Activated gamma-delta T cell treated with Interleukin-2 at 50 U/mL for 16 hours (primary cell): Measurements from ENCODE around the gene STPG2.
"Not testable (repeated sequence)": the region's sequence is repeated elsewhere in the genome, so short reads cannot be mapped to it uniquely, and the experiment has no call there.

Experiments
- DNase-seq: peaks from one replicate; pipeline ENCODE4 v3.0.0-alpha.2; 2020

The STPG2 gene

DNA sequence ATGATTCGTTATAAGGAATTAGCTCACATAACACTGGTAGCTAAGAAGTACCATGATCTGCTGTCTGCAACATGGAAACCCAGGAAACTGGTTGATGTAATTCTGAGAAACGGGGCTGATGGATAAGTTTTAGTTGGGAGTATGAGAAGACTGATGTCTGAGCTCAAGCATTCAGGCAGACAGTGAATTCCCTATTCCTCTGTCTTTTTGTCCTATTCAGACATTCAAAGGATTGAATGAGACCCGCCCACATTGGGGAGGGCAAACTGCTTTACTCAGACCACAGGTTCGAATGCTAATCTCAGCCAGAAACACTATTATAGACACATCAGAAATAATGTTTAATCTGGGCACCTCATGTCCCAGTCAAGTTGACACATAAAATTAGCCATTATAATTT is 515.5 kb downstream of the STPG2 start:
- DNase-seq: no peak

DNA sequence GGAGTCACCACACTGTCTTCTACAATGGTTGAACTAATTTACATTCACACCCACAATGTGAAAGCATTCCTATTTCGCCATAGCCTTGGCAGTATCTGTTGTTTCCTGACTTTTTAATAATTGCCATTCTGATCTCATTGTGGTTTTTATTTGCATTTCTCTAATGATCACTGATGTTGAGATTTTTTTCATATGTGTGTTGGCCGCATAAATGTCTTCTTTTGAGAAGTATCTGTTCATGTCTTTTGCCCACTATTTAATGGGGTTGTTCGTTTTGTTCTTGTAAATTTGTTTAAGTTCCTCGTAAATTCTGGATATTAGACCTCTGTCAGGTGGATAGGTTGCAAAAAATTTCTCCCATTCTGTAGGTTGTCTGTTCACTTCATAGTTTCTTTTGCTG is 519.1 kb downstream of the STPG2 start:
- no peak for DNase-seq

DNA sequence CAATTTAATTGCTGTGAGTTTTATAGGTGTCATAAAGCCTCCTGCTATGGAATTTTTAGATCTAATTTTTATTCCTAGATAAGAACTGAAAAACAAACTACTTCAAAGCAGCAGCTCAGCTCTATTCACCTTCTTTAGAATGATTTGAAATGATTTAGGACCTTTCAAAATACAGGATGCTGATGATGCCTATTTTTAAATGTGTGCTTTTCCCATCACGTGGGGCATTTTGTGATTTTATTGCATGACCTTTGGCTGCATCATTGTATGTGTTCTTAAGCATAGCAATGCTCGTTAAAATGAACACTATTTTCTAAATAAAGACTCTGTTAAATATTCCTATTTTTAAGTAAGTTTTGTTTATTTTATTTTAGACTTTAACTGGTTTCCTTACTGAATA is 537.3 kb downstream of the STPG2 start:
- DNase-seq: no peak

DNA sequence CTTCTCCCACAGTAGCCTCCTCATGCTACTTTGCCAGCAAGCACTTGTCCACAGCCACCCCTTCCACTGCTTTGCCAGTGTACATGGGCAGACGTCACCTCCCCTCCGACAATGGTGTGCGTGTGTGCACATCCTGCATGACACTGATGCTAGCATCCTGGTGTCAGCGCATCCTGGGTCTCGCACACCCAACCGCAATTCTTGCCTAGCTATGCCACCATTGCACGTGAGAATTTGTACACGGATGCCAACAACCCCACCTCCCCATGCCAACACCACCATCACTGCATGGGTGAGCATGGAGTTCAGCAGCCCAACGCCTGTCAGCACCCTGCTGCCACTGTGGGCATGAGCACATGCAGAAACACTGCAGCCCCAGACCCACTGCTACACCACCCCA is 550.0 kb downstream of the STPG2 start:
- no peak for DNase-seq

DNA sequence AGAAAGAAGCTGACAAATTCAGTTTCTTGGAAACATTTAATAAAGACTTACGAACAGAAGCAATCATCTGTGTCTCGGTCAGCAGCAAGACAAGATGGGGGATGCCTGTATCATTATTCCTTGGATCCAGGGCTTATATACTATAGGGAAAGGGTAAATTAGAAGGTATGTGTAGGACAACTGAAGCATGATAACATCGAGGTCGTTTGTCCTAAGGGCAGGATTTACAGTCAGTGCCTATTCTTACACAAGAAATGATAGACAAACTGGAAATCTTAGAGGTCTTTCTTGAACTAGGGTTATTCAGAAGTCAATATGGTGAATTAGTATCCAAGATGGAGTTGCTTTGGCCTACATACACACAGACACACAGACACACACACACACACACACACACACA is 553.0 kb downstream of the STPG2 start:
- DNase-seq: no peak

DNA sequence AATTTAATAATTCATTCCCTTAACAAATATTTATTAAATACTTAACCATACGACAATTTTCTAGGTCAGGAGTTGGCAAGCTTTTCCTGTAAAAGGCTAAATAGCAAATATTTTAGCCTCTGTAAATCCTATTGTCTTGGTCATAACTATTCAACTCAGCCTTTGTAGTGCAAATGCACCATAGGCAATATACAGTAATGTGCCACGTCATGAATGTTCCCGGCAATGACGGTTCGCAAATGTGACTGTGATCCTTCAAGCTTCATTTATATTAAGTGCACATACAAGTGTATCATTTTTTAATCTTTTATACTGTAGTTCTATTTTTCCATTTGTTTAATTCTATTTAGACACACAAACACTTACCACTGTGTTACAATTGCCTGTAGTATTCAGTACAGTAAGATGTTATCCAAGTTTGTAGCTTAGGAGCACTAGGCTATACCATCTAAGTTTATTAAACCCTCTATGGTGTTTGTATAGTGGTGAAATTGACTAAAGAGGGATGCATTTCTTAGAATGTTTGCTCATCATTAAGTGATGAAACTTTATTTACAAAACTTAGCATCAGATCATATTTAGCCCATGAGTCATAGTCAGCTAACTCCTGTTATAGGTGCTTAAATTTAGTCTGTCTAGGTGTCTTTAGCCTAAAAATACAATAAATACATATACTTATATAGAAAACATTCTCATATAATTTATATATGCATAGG is 553.6 kb downstream of the STPG2 start:
- DNase-seq: no peak

DNA sequence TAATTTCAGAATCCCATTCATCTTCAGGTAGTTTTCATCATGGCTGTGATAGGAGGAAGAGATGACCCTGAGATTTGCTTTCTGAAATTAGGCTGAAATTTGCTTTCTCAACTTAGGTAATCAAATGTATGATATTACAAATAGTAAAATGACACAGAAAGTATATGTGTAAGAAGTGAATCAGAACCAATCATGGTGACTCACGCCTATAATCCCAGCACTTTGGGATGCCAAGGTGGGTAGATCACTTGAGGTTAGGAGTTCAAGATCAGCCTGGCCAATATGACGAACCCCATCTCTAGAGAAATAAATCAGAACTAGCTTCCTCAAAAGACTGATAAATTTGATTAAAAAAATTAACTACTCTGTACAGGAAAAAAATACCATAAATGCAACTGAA is 555.4 kb downstream of the STPG2 start:
- no peak for DNase-seq

DNA sequence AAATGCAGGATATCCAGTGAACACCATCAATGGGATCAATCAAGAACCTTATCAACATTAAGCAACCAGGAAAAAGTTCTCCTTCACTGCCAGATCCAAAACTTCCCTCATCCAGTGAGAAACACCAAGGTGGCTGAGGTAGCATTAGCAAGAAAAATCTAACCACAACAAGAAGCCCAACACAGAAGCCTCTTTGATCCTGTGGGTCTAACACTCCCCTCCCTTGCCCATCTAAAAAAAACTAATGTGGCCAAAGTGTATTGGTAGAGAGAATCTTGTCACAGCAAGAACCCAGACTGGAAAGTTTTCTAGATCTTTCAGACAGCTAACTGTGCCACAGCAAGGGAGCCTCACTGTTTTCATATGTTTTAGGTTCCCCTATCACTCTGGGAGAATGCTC is 558.0 kb downstream of the STPG2 start:
- no peak for DNase-seq

DNA sequence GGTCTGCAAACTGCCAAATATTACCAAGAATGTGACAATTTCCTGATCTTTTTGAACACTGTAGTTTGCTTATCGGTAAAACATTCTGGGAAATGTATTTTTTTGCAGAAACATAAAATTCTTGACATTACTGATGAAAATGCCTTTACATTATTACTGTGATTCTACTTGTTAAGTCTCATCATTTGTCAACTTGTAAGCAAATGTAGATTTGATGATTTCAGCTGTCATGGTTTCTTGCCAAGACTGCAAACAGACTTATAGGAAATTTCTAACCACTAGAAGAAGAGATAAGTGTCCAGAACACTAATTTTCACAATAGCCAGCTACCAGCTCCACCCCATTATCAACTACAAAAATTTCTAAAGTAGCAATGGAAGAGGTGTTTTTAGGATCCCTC is 560.4 kb downstream of the STPG2 start:
- no peak for DNase-seq

DNA sequence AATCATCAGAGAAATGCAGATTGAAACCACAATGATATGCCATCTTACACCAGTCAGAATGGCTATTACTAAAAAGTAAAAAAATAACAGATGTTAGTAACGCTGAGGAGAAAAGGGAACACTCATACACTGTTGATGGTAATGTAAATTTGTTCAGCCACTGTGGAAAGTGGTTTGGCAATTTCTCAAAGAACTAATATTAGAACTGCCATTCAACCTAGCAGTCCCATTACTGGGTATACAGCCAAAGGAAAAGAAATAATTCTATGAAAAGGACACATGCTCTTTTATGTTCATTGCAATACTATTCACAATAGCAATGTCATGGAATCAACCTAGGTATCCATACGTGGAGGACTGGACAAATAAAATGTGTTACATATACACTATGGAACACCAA is 566.3 kb downstream of the STPG2 start:
- no peak for DNase-seq

DNA sequence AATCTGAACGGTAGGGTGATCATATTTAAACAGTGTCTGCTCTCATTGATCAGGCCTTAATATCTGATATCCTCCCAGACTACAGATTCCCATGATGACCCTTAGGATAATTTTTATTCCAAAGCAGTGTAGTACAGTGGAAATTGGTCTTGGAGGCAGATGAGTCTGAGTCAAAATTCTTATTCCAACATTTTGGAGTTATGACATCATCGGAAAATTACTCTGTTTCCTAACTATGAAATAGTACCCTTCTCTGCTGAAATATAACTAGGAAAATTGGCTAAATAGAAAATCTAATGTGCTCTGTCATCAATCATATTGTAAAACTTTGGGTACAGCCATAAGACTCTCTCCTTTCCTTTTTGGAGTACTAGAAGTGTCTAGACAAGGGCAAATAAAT is 583.3 kb downstream of the STPG2 start:
- no peak for DNase-seq

DNA sequence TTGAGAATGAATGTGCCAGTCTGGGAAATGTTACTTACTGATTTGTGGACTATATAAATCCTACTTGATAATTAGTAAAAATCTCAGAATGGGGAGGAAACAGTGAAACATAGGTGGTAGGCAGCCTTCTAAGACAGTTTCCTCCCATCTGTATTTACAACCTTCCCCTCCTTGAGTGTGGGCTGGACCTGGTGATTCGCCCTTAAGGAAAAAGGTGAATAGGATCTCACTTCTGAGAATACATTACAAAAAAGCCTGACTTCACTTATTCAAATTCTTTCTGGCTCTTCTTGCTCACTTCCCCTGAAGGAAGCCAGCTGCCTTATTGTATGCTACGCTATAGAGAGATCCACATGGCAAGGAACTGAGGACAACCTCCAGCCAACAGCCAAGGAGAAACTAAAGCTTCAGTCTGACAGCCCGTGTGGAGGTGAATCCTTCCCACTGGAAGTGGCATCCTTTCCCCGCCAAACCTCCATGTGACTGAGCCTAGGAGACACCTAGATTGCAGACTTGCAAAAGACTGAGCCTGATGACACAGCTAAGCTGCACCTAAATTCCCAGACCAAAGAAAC is 585.0 kb downstream of the STPG2 start:
- DNase-seq: no peak

DNA sequence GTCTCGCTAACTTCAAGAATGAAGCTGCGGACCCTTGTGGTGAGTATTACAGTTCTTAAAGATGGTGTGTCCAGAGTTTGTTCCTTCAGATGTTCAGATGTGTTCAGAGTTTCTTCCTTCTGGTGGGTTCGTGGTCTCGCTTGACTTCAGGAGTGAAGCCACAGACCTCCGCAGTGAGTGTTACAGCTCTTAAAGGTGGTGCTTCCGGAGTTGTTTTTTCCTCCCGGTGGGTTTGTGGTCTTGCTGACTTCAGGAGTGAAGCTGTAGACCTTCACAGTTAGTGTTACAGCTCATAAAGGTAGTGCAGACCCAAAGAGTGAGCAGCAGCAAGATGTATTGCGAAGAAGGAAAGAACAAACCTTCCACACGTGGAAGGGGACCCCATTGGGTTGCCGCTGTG is 592.6 kb downstream of the STPG2 start:
- DNase-seq: not testable (repeated sequence)

DNA sequence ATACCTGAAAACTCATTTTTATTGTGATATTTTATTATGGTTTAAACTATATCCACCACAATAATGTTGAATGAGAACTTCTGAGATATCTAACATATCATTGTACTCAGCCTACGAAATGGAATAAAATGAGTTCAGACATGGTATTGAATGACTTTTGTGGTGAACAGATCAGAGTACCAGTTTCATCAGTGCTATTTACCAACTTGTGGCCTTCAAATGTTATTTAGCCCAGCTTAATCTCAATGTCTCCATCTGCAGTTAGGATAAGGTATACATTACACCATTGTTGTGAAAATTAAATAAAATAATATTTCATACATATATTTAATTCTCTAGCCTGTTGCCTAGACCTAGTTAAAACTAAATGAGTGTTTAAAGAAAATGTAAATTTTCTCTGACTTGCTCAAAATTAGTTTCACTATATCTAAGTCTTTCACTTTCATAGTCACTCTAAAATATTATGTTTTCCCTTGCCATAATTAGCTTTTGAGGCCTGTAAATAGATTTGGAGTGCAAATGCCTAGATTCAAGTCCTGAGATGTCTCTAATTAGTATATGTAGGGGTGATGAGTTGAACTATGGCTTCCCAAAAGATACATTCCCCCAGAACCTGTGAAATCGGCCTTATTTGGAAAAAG is 594.2 kb downstream of the STPG2 start:
- no peak for DNase-seq

DNA sequence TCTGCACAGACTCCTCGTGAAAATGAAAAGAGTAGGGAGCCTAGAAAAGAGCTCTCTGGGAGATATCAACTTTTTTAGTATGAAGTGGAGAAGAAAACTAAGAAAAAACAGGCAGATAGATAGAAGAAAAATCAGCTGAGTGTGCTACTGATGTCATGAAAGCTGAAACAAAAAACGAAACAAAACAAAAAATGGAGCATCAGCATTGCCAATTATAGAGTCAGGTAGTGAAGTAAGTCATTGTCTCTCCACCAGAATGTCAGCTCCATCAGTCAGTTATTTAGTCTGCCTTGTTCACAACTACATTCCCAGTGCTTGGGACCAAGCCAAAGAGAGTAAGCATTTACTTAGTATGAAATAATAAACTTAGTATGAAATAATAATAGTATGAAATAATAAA is 595.1 kb downstream of the STPG2 start:
- DNase-seq: no peak

DNA sequence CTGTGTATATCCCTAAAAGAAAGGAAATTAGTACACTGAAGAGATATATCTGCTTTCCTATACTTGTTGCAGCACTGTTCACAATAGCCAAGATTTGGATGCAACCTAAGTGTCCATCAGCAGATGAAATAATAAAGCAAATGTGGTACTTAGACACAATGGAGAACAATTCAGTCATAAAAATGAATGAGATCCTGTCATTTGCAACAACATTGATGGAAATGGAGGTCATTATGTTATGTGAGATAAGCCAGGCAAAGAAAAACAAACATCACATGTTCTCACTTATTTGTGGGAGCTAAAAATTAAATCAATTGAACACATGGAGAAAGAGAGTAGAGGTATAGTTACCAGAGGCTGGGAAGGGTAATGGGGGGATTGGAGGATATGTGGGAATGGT is 611.9 kb downstream of the STPG2 start:
- DNase-seq: no peak

DNA sequence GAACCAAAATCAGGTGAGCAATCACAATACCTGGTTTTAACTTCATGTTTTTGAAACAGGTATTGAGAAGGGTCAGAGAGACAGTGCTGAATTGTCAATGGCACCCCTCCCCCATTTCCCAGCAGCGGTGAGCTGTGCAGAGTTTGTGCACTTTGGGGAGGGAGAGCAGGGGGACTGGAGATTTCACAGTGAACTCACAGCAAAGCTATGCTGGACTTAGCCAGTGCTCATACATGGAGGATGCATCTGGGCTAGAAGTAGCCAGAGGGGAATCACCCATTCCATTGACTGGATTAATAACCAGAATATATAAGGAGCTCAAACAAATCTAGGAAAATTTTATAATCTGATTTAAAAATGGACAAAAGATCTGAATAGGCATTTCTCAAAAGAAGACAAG is 612.6 kb downstream of the STPG2 start:
- DNase-seq: no peak

DNA sequence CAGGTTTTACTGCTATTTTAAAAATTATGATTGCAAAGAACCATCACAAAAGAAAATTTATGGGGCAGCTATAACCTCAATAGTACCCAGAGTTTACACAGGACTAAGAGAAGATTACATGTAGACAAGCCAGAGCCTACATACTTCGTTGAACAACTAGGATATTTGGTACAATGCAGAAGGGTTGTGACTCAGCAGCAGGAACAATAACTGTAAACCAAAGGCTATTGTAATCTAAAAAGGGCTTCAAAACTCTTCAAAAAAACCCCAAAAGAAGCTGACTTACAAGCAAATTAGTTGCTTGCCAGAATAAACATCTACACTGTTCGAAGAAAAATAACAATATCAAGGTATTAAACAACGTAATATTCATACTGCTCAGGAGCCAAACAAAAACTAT is 618.0 kb downstream of the STPG2 start:
- no peak for DNase-seq

DNA sequence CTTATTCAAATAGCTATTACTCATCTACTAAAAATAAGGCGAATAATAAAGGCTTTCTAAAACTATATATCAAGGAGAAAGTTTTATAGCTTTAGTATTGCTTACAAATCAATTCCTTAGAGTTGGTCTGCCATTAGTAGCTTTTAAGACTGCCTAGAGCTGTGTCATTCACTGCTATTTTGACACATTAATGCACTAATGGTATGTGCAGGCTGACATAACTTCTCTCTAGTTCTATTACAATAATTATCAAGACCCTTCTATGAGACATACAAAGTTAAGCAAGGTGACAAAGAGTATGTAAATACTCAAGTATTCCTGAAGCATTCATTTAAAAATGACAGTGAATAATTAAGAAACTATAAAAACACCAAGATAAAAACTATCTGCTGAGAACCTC is 625.3 kb downstream of the STPG2 start:
- DNase-seq: no peak

DNA sequence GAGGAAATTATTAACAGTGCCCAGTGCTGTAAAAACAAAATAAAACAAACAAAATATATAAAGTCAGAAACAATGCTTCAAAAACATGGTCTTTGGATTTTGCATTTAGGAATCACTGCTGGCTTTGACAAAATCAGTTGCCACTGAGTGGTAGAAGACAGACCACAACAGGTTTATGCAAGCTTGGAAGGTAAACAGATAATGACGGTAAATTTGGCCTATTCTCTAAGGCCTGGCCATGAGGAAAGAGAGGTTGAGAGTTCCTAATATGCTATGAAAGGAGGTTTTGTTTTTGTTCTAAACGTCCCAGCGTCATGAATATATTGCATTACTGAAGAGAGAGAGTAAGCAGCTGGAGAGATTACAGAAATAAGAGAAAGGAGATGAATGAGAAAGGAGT is 629.4 kb downstream of the STPG2 start:
- DNase-seq: no peak
